Measurements from ENCODE around the gene SON. TPM values are rescaled to one million over a fixed set of nuclear protein-coding genes. Genes with fewer than 3 reads are reported as not detected.

SON gene
- total RNA-seq, 1 experiment from 2014 or later, result 183 TPM

DNA sequence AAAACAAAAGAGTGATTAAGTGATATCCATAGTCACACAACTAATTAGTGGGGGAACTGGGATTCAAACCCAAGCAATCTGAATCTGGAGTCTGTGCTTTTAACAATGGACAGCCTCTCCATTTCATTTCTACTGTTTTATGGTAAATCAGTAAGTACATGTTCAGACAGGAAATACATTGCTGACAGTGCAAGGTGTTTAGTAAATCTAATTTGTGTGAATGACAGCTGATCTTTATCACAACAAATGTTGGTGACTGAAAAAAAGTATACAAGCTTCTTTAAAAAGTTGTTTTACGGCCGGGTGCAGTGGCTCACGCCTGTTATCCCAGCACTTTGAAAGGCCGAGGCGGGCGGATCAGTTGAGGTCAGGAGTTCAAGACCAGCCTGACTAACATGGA lies 25.1 kb downstream of the SON start:
- Histone ChIP-seq H3K9me3 (ENCODE audit: control insufficient read depth, insufficient read depth, low read depth, low read length) (no peaks in the 10 kb centered on the region), H3K27me3 (ENCODE audit: control insufficient read depth, insufficient read depth, low read length) (no peaks in the 10 kb centered on the region), H3K36me3 (ENCODE audit: control insufficient read depth, insufficient read depth, low read length) (peaks cover 58% of the 10 kb centered on the region), H3K4me1 (ENCODE audit: control insufficient read depth, insufficient read depth, low read length) (no peaks in the 10 kb centered on the region; the same call in 1 of the 2 replicates), H3K4me3 (ENCODE audit: low read depth in 2 of 2, low read length in 2 of 2) (no peak overlapping the region), H3K27ac (ENCODE audit: low read length) (no peak overlapping the region)
- intact Hi-C loops (cut with micrococcal nuclease; ENCODE audit: unreplicated experiment) (no loop called here), in situ Hi-C loops (cut with HindIII; ENCODE audit: low pct_unique_long_range_greater_than_20kb, low sequenced_read_pairs) (no loop called here)
- ATAC-seq (no peak), DNase-seq (ENCODE audit: low read depth, low spot score) (no peak)
- no TSS peak for BruUV-seq (replicated peaks)
- POLR2A ChIA-PET, result no interaction called here
- TF ChIP-seq SIN3A (IDR thresholded peaks at IDR 0.05; ENCODE audit: borderline replicate concordance, insufficient read depth, low read depth, low read length) (no peak), TCF7L2 (IDR thresholded peaks at IDR 0.05; ENCODE audit: low read depth, low read length) (no peak), POLR2AphosphoS5 (IDR thresholded peaks at IDR 0.05; ENCODE audit: low read depth, low read length) (no peak), REST (IDR thresholded peaks at IDR 0.05; ENCODE audit: insufficient read depth in 1 of 2, low read depth in 2 of 2, low read length in 1 of 2) (no peak)
- TF ChIP-seq, protein P1, sequence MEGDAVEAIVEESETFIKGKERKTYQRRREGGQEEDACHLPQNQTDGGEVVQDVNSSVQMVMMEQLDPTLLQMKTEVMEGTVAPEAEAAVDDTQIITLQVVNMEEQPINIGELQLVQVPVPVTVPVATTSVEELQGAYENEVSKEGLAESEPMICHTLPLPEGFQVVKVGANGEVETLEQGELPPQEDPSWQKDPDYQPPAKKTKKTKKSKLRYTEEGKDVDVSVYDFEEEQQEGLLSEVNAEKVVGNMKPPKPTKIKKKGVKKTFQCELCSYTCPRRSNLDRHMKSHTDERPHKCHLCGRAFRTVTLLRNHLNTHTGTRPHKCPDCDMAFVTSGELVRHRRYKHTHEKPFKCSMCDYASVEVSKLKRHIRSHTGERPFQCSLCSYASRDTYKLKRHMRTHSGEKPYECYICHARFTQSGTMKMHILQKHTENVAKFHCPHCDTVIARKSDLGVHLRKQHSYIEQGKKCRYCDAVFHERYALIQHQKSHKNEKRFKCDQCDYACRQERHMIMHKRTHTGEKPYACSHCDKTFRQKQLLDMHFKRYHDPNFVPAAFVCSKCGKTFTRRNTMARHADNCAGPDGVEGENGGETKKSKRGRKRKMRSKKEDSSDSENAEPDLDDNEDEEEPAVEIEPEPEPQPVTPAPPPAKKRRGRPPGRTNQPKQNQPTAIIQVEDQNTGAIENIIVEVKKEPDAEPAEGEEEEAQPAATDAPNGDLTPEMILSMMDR (IDR thresholded peaks at IDR 0.05), result no peak
- CTCF ChIA-PET, result no interaction called here

- no TSS peak for BruUV-seq (replicated peaks)
- H3K36me3 ChIP-seq (ENCODE audit: control insufficient read depth, insufficient read depth, low read length), result peaks cover 57% of the 10 kb centered on the region
- TF ChIP-seq REST (IDR thresholded peaks at IDR 0.05; ENCODE audit: insufficient read depth in 1 of 2, low read depth in 2 of 2, low read length in 1 of 2) (no peak), TCF7L2 (IDR thresholded peaks at IDR 0.05; ENCODE audit: low read depth, low read length) (no peak), POLR2AphosphoS5 (IDR thresholded peaks at IDR 0.05; ENCODE audit: low read depth, low read length) (no peak), SIN3A (IDR thresholded peaks at IDR 0.05; ENCODE audit: borderline replicate concordance, insufficient read depth, low read depth, low read length) (no peak)
- TF ChIP-seq, protein P1 (IDR thresholded peaks at IDR 0.05), result no peak
- intact Hi-C loops (cut with micrococcal nuclease; ENCODE audit: unreplicated experiment) (no loop called here), in situ Hi-C loops (cut with HindIII; ENCODE audit: low pct_unique_long_range_greater_than_20kb, low sequenced_read_pairs) (no loop called here)
- ATAC-seq, result no peak
- H3K9me3 ChIP-seq (ENCODE audit: control insufficient read depth, insufficient read depth, low read depth, low read length), result no peaks in the 10 kb centered on the region
- no peaks in the 10 kb centered on the region for H3K27me3 ChIP-seq (ENCODE audit: control insufficient read depth, insufficient read depth, low read length)
- no peak overlapping the region for H3K27ac ChIP-seq (ENCODE audit: low read length)
- POLR2A ChIA-PET, result no interaction called here
- CTCF ChIA-PET, result no interaction called here
- no peak for DNase-seq (ENCODE audit: low read depth, low spot score)
- H3K4me1 ChIP-seq (ENCODE audit: control insufficient read depth, insufficient read depth, low read length), result no peaks in the 10 kb centered on the region; the same call in 1 of the 2 replicates
- no peak overlapping the region for H3K4me3 ChIP-seq (ENCODE audit: low read depth in 2 of 2, low read length in 2 of 2)
Observed at GRCh38 chr21:33568448-33568847, 25.6 kb downstream of the SON start.
